ENCODE data around the gene URI1.

URI1 gene

GRCh38 chr19:30022659-30023058 is 80.6 kb downstream of the URI1 start:
- Histone ChIP-seq H3K4me3 (IDR thresholded peaks at IDR 0.05; ENCODE audit: insufficient read depth, low read depth, low read length) (no peak overlapping the region), H2AFZ (ENCODE audit: low read depth) (no peak overlapping the region), H3K36me3 (ENCODE audit: insufficient read depth) (no peaks in the 10 kb centered on the region), H3K9ac (no peak overlapping the region), H3K4me2 (no peak overlapping the region), H4K20me1 (ENCODE audit: insufficient read depth) (no peaks in the 10 kb centered on the region), H3K27ac (no peak overlapping the region), H3K27me3 (ENCODE audit: insufficient read depth, low read depth) (no peaks in the 10 kb centered on the region), H3K79me2 (ENCODE audit: insufficient read depth, low read depth) (no peaks in the 10 kb centered on the region), H3K4me1 (ENCODE audit: low read depth, poor library complexity, severe bottlenecking) (peaks cover 5% of the 10 kb centered on the region)
- TF ChIP-seq, protein P1, sequence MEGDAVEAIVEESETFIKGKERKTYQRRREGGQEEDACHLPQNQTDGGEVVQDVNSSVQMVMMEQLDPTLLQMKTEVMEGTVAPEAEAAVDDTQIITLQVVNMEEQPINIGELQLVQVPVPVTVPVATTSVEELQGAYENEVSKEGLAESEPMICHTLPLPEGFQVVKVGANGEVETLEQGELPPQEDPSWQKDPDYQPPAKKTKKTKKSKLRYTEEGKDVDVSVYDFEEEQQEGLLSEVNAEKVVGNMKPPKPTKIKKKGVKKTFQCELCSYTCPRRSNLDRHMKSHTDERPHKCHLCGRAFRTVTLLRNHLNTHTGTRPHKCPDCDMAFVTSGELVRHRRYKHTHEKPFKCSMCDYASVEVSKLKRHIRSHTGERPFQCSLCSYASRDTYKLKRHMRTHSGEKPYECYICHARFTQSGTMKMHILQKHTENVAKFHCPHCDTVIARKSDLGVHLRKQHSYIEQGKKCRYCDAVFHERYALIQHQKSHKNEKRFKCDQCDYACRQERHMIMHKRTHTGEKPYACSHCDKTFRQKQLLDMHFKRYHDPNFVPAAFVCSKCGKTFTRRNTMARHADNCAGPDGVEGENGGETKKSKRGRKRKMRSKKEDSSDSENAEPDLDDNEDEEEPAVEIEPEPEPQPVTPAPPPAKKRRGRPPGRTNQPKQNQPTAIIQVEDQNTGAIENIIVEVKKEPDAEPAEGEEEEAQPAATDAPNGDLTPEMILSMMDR (conservative IDR thresholded peaks at IDR 0.05; ENCODE audit: low read depth, low read length), result no peak

- H3K27ac ChIP-seq, result no peak overlapping the region
- no peak overlapping the region for H3K4me3 ChIP-seq (IDR thresholded peaks at IDR 0.05; ENCODE audit: insufficient read depth, low read depth, low read length)
- peaks cover 12% of the 10 kb centered on the region for H3K4me1 ChIP-seq (ENCODE audit: low read depth, poor library complexity, severe bottlenecking)
- TF ChIP-seq, protein P1 (conservative IDR thresholded peaks at IDR 0.05; ENCODE audit: low read depth, low read length), result no peak
- no peak overlapping the region for H2AFZ ChIP-seq (ENCODE audit: low read depth)
- H3K9ac ChIP-seq, result no peak overlapping the region
- 0 out of 2 replicates have a peak, but pooled peaks cover 2% of the 10 kb centered on the region for H4K20me1 ChIP-seq (ENCODE audit: insufficient read depth)
- no peaks in the 10 kb centered on the region for H3K79me2 ChIP-seq (ENCODE audit: insufficient read depth, low read depth)
- no peaks in the 10 kb centered on the region for H3K27me3 ChIP-seq (ENCODE audit: insufficient read depth, low read depth)
- H3K4me2 ChIP-seq, result no peak overlapping the region
- no peaks in the 10 kb centered on the region for H3K36me3 ChIP-seq (ENCODE audit: insufficient read depth)
Observed at GRCh38 chr19:30023330-30023729, 81.3 kb downstream of the URI1 start.

GRCh38 chr19:30024091-30024490 is 82.1 kb downstream of the URI1 start:
- no peak overlapping the region for H3K4me3 ChIP-seq (IDR thresholded peaks at IDR 0.05; ENCODE audit: insufficient read depth, low read depth, low read length)
- H3K4me2 ChIP-seq, result no peak overlapping the region
- no peak overlapping the region for H2AFZ ChIP-seq (ENCODE audit: low read depth)
- peaks cover 20% of the 10 kb centered on the region for H3K4me1 ChIP-seq (ENCODE audit: low read depth, poor library complexity, severe bottlenecking)
- no peak overlapping the region for H3K27ac ChIP-seq
- H4K20me1 ChIP-seq (ENCODE audit: insufficient read depth), result 0 out of 2 replicates have a peak, but pooled peaks cover 2% of the 10 kb centered on the region
- TF ChIP-seq, protein P1 (conservative IDR thresholded peaks at IDR 0.05; ENCODE audit: low read depth, low read length), result no peak
- H3K27me3 ChIP-seq (ENCODE audit: insufficient read depth, low read depth), result no peaks in the 10 kb centered on the region
- H3K9ac ChIP-seq, result no peak overlapping the region
- no peaks in the 10 kb centered on the region for H3K79me2 ChIP-seq (ENCODE audit: insufficient read depth, low read depth)
- H3K36me3 ChIP-seq (ENCODE audit: insufficient read depth), result no peaks in the 10 kb centered on the region

DNA sequence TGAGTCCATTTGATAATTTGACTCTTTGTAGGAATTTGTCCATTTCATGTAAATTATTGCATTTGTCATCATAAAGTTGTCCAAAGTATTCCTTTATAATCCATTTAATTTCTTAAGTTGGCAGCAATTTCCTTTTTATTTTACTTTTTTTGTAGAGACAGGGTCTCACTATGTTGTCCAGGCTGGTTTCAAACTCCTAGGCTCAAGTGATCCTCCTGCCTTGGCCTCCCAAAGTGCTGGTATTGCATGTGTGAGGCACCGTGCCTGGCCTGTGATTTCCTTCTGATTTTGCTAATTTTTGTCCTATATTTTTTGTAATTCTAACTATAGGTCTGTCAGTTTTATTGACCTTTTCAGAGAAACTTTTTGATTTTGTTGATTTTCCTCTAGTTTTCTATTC is 84.9 kb downstream of the URI1 start:
- no peak overlapping the region for H3K4me2 ChIP-seq
- no peak overlapping the region for H3K9ac ChIP-seq
- no peak overlapping the region for H2AFZ ChIP-seq (ENCODE audit: low read depth)
- no peak overlapping the region for H3K4me3 ChIP-seq (IDR thresholded peaks at IDR 0.05; ENCODE audit: insufficient read depth, low read depth, low read length)
- peaks cover 48% of the 10 kb centered on the region for H3K4me1 ChIP-seq (ENCODE audit: low read depth, poor library complexity, severe bottlenecking)
- H3K27me3 ChIP-seq (ENCODE audit: insufficient read depth, low read depth), result no peaks in the 10 kb centered on the region
- H3K36me3 ChIP-seq (ENCODE audit: insufficient read depth), result peaks cover 3% of the 10 kb centered on the region; the same call in 1 of the 2 replicates
- no peak overlapping the region for H3K27ac ChIP-seq
- no peaks in the 10 kb centered on the region for H3K79me2 ChIP-seq (ENCODE audit: insufficient read depth, low read depth)
- H4K20me1 ChIP-seq (ENCODE audit: insufficient read depth), result 0 out of 2 replicates have a peak, but pooled peaks cover 2% of the 10 kb centered on the region
- TF ChIP-seq, protein P1 (conservative IDR thresholded peaks at IDR 0.05; ENCODE audit: low read depth, low read length), result no peak

Measured in KMS-11 (cell line).